HG03520 (cell line): ENCODE data around the gene PTPRN.
"Not testable (repeated sequence)": the region's sequence is repeated elsewhere in the genome, so short reads cannot be mapped to it uniquely, and the experiment has no call there.

Source experiments
- ATAC-seq: cut with Tn5 transposase; IDR thresholded peaks from one replicate; pipeline ENCODE4 v1.9.1; 2021; ENCODE audit warnings: mild to moderate bottlenecking, moderate library complexity; ENCODE audit not compliant: unreplicated experiment

PTPRN gene

DNA sequence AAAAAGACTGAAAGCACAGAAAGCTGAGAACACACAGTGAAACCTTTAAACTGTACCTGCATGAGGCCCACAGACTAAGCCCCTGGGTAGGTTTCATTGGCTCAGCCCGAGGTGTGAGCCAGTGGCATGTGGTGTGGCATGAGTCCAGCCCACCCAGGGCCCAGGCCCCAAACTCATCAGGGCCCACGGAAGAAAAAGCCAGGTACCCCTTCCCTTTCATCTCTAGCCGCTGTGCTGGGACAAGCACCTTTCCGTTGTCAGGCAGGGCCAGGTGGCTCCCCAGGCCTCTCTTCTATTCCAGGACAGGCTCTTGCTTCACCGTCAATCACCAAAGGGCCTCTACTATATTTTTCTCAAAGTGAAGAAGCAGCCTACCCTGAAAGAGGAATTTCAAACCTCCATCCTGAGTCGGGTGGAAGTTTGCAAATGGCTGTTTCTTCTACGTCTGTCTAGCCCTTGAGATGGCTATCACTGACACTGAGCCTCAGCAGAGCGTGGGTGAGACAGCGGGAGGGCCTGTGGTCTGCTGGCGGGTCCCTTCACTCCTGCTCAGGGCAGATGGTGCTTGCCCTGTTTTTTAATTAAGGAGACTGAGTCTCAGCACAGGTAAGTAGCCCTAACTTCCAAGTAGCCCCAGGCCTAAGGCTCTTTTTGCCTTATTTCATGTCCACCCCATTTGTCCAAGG, 21.5 kb downstream of the PTPRN start:
- no peak for ATAC-seq

DNA sequence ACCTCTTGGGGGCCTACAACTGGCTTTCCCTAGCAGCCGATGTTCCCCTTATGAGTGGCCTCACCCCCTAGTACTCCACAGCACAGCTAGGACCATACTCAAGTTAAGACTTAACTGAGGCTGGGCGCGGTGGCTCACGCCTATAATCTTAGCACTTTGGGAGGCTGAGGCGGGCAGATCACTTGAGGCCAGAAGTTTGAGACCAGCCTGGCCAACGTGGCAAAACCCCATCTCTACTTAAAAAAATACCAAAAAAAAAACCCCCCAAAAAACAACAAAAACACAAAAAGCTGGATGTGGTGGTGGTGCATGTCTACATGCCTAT, 22.1 kb downstream of the PTPRN start:
- ATAC-seq: not testable (repeated sequence)

- no peak for ATAC-seq
Observed at GRCh38 chr2:219286436-219287115, 22.6 kb downstream of the PTPRN start.

DNA sequence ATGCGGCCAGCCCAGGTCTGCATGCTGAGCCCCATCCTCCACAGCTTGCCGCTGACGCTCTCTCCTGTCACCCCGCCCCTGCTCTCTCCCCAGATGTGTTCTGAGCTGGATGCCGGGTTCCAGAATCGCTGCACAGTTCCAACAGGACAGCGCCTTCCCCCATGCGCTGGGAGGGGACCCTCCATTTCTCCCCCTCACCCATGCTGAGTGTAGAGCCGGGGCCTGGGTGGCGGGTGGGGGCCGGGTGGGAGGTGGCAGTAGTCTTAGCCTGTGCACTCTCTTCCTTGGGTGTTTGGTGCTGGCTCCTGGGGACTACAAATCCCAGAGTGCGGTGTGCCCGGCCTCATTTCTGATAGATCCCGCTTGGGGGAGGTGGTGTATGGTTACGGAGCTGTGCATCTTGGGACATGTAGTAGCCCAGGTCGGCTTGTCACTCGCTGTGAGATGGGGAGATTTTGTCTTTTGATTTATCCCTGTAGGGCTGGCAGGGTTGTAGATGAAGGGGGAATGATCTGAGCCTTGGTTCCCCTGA, 23.2 kb downstream of the PTPRN start:
- ATAC-seq: no peak

DNA sequence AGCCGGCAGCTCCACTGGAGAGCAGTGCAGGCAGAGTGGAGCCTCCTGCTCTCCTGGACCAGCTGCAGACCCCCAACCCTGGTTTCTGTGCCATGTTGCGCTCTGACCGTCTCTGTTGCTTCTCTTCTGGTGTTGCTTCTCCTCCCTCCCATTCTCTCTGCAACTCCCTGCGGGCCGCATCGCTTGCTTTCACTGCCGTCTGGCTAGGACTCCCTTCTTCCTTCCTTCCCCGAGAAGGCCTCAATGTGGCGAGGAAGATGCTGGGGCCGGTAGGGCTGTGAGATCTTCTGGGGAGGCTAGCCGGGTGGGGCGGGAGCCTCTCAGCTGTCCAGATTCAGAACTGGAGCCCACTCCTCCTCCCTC, 23.8 kb downstream of the PTPRN start:
- no peak for ATAC-seq

GRCh38 chr2:219284501-219285372, 24.5 kb downstream of the PTPRN start:
- ATAC-seq: no peak

- no peak for ATAC-seq
Observed at GRCh38 chr2:219282943-219283581, 26.1 kb downstream of the PTPRN start.

DNA sequence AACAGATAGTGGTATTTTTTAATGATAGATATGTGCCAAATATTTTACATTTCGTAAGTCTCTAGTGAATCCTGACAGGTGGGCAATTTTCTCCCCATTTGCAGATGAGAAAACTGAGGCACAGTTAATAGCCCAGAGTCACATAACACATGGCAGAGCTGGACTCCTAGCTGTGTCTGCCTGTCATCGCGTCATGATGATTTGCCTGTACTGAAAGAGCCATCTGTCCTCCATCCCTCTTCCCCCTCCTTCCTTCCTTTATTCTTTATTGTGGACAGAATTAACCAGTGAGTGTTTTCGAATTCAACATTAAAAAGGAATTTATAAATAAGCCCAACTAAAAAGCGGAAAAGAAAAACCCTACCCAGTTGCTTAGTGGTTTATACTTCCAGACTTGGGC, 26.8 kb downstream of the PTPRN start:
- no peak for ATAC-seq

GRCh38 chr2:219281588-219281987, 27.6 kb downstream of the PTPRN start:
- ATAC-seq: no peak

DNA sequence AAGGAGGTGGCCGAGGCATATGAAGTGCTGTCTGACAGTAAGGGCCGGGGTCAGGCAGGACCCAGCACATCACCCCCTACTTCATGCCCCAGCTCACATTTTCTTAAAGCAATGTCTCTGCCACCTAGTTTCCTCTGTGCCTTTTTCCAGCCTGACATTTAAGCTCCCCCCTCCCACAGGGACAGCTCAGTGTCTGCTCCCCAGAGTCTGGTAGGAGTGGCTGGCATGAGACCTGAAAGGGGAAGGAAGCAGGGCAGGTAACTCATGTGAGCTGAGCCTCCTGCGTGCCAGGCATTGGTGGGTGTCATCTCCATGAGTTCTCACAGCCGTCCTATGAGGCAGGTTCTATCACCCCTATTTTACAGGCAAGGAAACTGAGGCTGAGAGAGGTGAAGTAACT, 28.6 kb downstream of the PTPRN start:
- no peak for ATAC-seq

- ATAC-seq: no peak
Observed at GRCh38 chr2:219279916-219280516, 29.2 kb downstream of the PTPRN start.

DNA sequence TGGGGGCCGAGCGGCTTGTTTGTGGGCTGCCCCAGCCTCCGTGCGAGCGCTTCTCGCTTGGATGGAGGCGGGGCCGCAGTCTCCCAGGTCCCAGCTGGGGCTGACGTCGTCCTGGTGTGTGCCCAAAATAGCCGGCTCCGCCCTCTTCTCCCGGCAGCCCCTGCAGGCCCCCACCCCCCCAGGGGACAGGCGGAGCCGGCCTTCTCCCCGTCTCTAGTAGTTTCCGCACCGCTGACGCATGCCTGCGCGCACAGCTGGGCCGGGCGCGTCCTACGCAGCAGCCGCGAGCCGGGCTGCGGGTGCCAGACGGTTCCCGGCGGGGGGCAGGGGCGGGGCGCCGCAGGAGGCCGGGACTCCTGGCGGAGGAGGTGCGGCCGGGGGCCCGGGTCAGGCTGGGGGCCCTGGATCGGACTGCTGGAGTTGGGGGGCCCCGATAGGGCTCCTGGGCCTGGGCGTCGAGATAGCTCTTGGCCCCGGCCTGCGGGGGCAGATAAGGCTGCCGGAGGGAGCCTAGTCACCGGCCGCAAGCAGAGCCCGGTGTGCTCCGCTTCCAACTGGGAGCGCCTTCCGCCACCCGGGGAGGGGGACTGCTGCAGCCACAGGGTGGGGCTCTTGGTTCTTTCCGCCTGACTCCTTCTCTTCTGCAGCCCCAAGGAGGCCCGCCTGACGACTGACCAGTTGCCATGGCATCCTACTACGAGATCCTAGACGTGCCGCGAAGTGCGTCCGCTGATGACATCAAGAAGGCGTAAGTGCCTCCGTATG, 29.9 kb downstream of the PTPRN start, which contains the start of gene DNAJB2:
Gene DNAJB2, plus strand, starts transcription at position 216 of the 765 bp plus-strand sequence. Its CDS starts 468 bp downstream, at position 684.
- ATAC-seq: peak; percentile 85

DNA sequence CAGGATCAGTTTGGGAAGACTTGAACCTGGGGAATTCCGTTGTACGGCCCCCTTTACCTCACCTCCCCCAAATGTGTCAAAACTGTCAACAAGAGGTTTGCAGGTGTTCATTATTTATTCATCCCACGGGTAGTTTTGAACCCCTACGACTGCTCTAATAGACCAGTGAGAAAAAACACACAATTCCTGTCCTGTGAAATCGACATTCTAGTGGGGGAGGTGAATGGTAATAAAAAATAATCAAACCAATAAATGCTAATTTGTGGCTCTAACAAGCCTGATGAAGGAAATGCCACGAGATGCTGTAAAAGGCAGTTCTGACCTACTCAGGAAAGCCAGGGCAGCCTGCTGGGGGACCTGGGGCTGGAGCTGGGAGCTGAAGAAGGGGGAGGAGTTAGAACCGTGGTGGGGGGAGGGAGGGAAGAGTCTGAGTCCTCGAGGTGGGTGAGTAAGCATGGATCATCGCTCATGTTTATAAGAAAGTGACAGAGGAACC, 30.5 kb downstream of the PTPRN start:
- no peak for ATAC-seq

DNA sequence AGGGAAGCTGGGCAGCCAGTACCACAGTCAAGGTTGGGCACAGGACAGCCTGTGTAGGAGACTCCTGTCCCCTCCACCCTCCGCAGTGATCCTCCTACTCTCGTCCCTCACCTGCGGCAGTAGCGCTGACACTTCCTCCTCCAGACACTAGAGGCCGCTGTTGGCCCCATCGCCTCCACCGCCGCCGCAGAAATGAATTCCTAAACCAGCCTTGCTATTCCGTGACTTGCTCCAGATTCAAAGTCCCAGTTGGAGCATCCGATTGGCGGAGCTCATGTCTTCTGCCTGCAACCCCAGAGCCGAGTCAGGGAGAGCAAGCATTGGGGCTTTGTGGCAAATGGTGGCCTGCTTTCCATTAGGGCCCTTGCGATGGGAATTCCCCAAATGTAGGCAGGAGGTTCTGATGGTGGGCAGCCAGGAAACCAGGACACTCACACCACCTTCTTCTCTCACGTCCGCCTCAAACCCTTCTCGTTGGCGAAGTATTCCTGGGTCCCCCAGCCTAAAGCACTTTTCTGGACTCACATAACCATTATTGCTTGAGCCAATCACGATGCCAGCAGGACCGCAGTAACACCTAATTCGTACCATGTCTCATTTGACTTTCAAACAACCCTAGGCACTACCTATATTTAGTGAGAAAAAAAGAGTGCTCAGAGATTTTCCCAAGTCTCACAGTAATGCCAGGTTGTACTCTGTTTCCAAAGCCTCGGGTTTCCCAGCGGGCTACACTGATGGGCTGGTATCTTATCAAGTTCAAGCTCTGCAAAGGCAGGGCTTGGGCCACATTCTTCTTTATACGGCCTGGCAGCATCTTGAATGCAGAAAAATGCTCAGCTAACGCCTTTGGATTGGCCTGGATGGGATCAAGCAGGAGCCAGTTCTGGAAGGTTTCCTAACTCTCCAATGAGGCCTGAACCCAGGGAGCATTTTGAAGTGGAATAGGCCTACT, 31.2 kb downstream of the PTPRN start:
- peak; percentile 24 for ATAC-seq

GRCh38 chr2:219274361-219274921, 34.8 kb downstream of the PTPRN start:
- no peak for ATAC-seq

DNA sequence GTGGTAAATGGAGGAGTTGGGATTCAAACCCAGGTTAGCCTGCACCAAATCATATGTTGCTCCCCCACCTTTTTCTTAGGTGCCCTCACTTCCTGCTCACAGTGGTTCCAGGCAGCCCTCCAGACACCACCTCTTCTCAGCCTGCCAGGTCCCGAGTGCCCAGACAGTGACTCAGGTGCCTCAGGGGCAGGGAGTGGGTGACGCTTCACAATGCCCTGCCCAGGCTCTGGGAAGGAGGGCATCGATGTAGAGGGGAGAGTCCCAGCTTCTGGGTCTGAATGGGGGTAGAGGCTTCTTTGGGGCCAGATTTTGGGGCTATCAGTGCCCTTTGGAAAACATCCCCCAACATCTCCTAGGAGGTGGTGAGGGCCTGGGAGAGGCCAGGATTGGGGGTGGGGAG, 35.3 kb downstream of the PTPRN start:
- no peak for ATAC-seq

DNA sequence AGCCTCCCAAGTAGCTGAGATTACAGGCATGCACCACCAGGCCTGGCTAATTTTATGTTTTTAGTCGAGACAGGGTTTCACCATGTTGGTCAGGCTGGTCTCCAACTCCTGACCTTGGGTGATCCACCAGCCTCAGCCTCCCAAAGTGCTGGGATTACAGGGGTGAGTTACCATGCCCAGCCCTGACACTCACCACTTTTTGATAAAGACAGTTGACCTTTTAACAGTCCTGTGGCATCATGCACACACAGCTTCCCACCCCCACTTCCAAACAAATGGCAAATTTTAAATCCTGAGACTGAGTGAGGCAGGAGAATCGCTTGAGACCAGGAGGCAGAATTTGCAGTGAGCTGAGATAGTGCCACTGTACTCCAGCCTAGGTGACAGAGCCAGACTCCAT, 36.2 kb downstream of the PTPRN start:
- ATAC-seq: no peak

- no peak for ATAC-seq
Observed at GRCh38 chr2:219272356-219272755, 36.8 kb downstream of the PTPRN start.
